Astrocyte of the cerebellum (primary cell): ENCODE data around the gene RAB39A.
"Not testable (repeated sequence)": the region's sequence is repeated elsewhere in the genome, so short reads cannot be mapped to it uniquely, and the experiment has no call there.

Source experiments
- DNase-seq: peaks from one replicate; pipeline ENCODE4 v3.0.0-alpha.2; 2011; ENCODE audit warnings: low read depth
- H3K4me3 ChIP-seq: 2 replicates; pipeline ENCODE4 v1.5.1; 2011; ENCODE audit warnings: mild to moderate bottlenecking, low read depth, low read length, moderate library complexity
- CTCF ChIP-seq: IDR thresholded peaks from 2 replicates; pipeline ENCODE4 v1.5.1; 2012; ENCODE audit warnings: low read length, low read depth, moderate library complexity, mild to moderate bottlenecking; ENCODE audit errors: missing control alignments
- in situ Hi-C: cut with HindIII; loops from 2 replicates; pipeline ENCODE4 v1.10.0; 2017; ENCODE audit warnings: low sequenced_read_pairs

The RAB39A gene

GRCh38 chr11:107931206-107931605 lies 3.0 kb downstream of the RAB39A start:
- no peak for TF ChIP-seq CTCF
- no peak for DNase-seq
- in situ Hi-C loops: no loop called here
- no peak overlapping the region for H3K4me3 ChIP-seq

- DNase-seq: no peak
- H3K4me3 ChIP-seq: no peak overlapping the region
- in situ Hi-C loops: no loop called here
- TF ChIP-seq CTCF: no peak
Measured at GRCh38 chr11:107947904-107948303, 19.7 kb downstream of the RAB39A start.

GRCh38 chr11:107948328-107948727 lies 20.1 kb downstream of the RAB39A start:
- H3K4me3 ChIP-seq, in situ Hi-C loops, DNase-seq: not testable (repeated sequence)

- in situ Hi-C loops: no loop called here
- DNase-seq: no peak
Measured at GRCh38 chr11:107951155-107951554, 22.9 kb downstream of the RAB39A start.

GRCh38 chr11:107953446-107953845 lies 25.2 kb downstream of the RAB39A start:
- no peak overlapping the region for H3K4me3 ChIP-seq
- TF ChIP-seq CTCF: no peak
- DNase-seq: no peak
- in situ Hi-C loops: no loop called here

More at GRCh38 chr11:107951155-107951554, 22.9 kb downstream of the RAB39A start:
- no peak for TF ChIP-seq CTCF
- H3K4me3 ChIP-seq: no peak overlapping the region

- no peak overlapping the region for H3K4me3 ChIP-seq
- in situ Hi-C loops: no loop called here
- no peak for TF ChIP-seq CTCF
- DNase-seq: no peak
Measured at GRCh38 chr11:107956543-107956942, 28.3 kb downstream of the RAB39A start.

GRCh38 chr11:107957109-107957588 lies 28.9 kb downstream of the RAB39A start:
- no peak overlapping the region for H3K4me3 ChIP-seq
- no peak for DNase-seq
- in situ Hi-C loops: no loop called here
- TF ChIP-seq CTCF: no peak
